HEK293 (cell line): ENCODE data around the gene TANGO2.

Experiments used
- CTCF ChIP-seq: fragments of 450-650 bp; formaldehyde crosslinking; IDR thresholded peaks from 2 replicates; pipeline ENCODE4 v1.5.1; 2016; ENCODE audit warnings: missing biosample characterization, missing genetic modification characterization
- HOXD13 ChIP-seq: sonication (generic); formaldehyde crosslinking; IDR thresholded peaks from 2 replicates; pipeline ENCODE4 v1.8.0; 2022; ENCODE audit warnings: missing genetic modification reagents, borderline replicate concordance
- TCF7L2 ChIP-seq: IDR thresholded peaks from 2 replicates; pipeline ENCODE4 v1.6.1; 2011; ENCODE audit warnings: low read depth, mild to moderate bottlenecking, inconsistent platforms, low read length, moderate library complexity, borderline replicate concordance
- ZNF23 ChIP-seq: fragments of 450-650 bp; formaldehyde crosslinking; IDR thresholded peaks from 2 replicates; pipeline ENCODE4 v1.5.1; 2016; ENCODE audit warnings: missing biosample characterization, missing genetic modification characterization, borderline replicate concordance
- ZNF529 ChIP-seq: fragments of 450-650 bp; formaldehyde crosslinking; IDR thresholded peaks from 2 replicates; pipeline ENCODE4 v1.5.1; 2017; ENCODE audit warnings: missing genetic modification characterization, missing biosample characterization; ENCODE audit not compliant: insufficient replicate concordance
- ZSCAN30 ChIP-seq: fragments of 450-650 bp; IDR thresholded peaks from 2 replicates; pipeline ENCODE4 v1.5.1; 2018; ENCODE audit warnings: missing biosample characterization, mild to moderate bottlenecking, missing genetic modification characterization, moderate library complexity

DNA sequence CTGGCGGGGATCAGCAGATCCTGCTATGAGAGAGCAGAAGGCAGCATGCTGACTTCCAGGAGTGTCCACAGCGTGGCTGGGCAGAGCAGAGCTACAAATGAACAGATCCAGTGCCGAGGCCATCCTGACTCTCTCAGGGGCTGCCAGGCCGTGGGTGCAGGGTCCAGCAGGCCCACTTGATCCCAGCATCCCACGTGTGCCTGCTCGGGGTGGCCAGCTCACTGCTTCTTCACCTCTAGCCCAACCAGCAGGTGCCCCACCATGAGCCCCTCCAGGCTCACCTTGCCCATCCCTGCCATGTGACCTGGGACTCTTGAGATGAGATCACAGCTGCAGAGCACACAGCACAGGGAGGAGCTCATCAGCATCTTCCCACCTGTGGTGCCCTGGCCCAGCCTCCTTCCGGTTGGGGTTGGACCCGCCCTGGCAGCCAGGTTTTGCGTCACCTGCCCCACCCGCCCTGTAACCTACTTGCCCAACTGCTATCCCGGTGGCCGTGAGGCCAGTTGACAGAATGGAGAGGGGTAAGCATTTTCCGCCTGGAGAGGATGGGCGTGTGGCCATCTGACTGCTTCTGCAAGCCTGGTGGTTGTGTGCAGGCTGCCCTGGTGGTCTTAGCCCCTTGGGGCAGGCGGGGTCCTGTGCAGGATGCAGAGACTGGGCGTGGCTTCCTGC is 11.0 kb downstream of the TANGO2 start:
- TF ChIP-seq CTCF (tag by site-specific recombination) (no peak), ZSCAN30 (tag by site-specific recombination) (no peak), HOXD13 (CRISPR knock-in tag) (no peak), TCF7L2 (no peak), ZNF529 (tag by site-specific recombination) (no peak), ZNF23 (tag by site-specific recombination) (no peak)
